Measurements from ENCODE around the gene FAM90A1.
"Not testable (repeated sequence)": the region's sequence is repeated elsewhere in the genome, so short reads cannot be mapped to it uniquely, and the experiment has no call there.

Gene FAM90A1

DNA sequence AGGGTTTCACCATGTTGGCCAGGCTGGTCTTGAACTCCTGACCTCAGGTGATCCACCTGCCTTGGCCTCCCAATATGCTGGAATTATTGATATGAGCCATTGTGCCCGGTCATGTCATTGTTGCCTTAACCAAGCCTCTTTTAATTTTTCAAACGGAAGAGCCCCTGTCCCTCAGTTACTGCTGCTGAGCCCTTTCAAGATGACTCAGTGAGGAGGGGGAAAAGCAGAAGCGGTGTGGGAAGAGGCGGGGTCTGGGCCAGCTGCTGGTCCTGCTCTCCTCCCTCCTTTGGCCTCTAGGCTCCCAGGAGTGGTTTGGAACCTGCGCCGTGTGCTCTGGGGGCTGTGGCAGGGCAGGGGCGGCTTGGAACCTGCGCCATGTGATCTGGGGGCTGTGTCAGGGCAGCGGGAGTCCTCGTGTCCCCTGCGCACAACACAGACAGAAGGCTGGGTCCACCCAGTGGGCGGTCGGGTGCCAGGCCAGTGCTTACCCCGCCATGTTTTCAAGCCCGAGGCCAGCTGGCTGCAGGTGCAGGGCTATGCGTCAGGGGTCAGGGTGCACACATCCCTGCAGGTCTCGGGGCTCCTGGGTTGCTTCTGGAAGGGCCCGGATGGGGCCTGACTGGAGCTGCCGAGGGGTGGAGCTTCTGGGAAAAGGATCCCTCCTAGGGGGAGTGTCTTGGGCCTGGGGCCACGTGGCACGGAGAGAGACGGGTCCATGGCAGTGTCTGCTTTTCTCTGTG is at the start of gene FAM90A1:
FAM90A1 (minus strand) TSS at position 627 of the 740 bp plus-strand sequence. CDS start 2,786 bp downstream, outside the sequence.
- DNase-seq = not testable (repeated sequence)

- not testable (repeated sequence) for DNase-seq
These were observed 49.0 kb upstream of the FAM90A1 start for GRCh38 chr12:8276397-8276796.

DNA sequence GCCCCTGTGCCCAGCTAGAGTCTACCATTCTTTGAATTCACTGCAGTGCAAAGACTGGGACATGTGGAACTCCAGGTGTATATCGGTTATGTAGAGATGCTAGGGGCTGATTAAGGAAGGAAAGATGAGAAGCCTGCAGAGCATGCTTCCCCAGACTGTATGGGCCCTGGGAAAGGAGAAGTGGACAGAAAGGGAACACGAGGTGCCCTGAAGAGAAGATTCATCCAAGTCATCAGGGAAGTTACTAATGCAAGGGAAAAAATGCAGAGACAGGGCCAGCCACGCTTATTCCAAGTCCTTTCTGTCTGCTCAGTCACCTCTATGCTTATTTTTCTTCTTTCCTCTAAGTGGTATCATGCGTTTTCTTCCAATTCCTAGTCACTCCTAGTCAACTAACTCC is 39.3 kb upstream of the FAM90A1 start:
- not testable (repeated sequence) for DNase-seq

DNA sequence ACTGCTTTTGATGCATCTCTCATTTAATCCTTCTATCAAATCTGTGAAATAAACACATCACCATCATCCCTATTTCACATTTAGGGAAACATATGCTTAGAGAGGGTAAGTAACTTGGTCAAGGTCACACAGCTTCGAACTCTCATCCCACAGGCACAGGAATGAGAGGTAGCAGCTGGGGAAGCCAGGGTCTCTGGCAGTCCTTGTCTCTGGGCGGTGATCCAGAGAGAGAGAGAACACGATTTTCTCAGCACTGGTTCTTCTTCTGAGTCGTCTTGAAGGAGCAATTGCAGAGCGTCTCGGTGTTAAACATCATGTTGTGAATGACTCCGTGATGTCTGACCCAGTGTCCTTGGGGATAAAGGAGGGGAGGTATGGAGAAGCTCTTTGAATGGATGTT is 36.8 kb upstream of the FAM90A1 start:
- not testable (repeated sequence) for DNase-seq

- DNase-seq = peak; percentile 52 to 56
These were observed 33.7 kb upstream of the FAM90A1 start for GRCh38 chr12:8261111-8261554.

GRCh38 chr12:8256356-8256755 is 28.9 kb upstream of the FAM90A1 start:
- not testable (repeated sequence) for DNase-seq

DNA sequence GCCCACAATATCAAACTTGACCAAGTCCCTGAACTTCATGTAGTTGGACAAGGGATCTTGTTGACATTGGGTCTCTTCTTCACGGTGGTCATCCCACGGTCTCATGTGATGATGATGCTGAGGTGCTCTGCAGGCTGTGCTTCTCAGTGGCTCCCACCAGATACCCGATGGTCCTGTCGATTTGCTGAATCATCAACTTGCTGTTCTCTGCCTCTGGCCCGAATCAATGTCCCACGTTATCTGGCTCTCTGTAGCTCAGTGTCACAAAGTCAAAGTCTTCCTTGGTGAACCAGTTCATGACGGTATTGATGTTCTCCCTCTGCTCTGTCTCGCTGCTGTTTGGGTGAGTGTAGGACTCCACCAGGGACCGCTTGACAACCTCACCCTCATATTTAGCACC is 27.3 kb upstream of the FAM90A1 start:
- DNase-seq = not testable (repeated sequence)

- not testable (repeated sequence) for DNase-seq
These were observed 24.8 kb upstream of the FAM90A1 start for GRCh38 chr12:8252056-8252818.

DNA sequence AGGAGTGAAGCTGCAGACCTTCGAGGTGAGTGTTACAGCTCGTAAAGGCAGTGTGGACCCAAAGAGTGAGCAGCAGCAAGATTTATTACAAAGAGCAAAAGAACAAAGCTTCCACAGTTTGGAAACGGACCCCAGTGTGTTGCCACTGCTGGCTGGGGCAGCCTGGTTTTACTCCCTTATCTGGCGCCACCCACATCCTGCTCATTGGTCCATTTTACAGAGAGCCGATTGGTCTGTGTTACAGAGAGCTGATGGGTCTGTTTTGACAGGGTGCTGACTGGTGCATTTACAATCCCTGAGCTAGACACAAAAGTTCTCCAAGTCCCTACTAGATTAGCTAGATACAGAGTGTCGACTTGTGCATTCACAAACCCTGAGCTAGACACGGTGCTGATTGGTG is 24.2 kb upstream of the FAM90A1 start:
- not testable (repeated sequence) for DNase-seq

DNA sequence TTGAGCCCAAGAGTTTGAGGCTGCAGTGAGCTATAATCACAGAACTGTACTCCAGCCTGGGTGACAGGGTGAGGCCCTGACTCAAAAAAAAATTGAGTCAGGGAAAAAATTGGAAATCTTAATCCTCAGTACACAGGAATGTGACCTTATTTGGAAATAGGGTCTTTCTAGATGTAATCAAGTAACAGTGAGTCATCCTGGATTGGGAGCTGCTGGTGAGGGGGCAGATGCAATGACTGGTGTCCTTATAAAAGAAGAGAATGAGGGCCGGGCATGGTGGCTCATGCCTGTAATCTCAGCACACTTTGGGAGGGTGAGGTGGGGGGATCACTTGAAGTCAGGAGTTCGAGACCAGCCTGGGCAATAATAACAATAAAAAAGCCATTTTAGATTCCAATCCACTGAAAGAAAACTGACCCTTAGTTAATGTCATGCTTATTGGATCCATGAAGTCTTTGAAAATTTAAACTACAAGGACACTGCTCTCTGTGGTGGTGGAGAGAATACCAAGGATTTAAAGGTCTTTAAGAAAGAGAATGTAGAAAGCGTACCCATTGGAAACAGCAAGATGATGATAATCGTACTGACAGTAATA is 19.6 kb upstream of the FAM90A1 start:
- DNase-seq = not testable (repeated sequence)

GRCh38 chr12:8243682-8244161 is 16.3 kb upstream of the FAM90A1 start:
- not testable (repeated sequence) for DNase-seq

DNA sequence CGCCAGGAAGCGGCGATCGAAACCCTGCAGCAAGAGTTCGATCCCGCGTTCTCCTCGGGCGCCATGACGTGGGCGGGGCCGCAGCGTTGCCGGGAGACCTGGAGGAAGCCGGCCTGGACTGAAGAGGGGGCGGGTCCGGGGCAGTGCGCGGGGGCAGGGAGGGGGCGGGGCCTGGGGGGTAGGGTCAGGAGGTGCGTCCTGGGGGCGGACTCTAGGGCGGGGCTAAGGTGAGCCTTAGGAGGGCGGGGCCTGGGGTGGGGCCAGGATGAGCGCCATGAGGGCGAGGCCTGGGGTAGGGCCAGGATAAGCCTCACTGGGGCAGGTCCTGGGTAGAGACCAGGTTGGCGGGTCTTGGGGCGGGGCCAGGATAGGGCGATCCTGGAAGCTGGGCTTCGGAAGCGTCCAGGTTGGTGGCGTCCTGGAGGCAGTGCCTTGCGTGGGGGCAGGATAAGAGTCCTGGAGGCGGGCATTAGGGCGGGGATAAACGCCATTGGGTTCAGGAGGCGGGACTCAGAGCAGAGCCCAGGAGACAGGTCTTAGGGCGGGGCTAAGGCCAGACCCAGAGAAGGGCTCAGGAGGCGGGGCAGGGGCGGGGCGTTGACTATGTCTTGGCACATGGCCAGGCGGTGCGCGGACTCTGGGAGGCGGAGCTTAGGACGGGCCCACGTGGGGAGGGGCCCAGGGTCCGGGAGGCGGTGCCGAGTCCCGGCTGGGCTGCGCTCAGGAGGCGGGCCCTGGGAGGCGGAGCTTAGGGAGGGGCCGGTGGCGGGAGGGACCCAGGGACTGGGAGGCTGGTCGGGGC is 15.7 kb upstream of the FAM90A1 start:
- DNase-seq = peak; percentile 91

DNA sequence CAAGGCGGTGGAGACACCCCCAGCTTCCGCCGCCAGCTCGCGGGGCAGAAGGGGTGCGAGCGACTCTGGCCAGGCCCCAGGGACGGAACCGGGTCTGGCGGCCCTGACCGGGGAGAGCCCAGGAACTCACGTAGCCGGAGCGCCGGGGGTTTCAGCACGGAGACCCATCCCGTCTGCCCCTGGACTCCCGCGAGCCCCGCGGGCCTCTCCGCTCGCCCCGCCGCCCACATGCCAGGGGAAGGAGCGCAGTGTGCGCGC is 15.1 kb upstream of the FAM90A1 start:
- not testable (repeated sequence) for DNase-seq

- DNase-seq = not testable (repeated sequence)
These were observed 14.7 kb upstream of the FAM90A1 start for GRCh38 chr12:8241917-8242621.

DNA sequence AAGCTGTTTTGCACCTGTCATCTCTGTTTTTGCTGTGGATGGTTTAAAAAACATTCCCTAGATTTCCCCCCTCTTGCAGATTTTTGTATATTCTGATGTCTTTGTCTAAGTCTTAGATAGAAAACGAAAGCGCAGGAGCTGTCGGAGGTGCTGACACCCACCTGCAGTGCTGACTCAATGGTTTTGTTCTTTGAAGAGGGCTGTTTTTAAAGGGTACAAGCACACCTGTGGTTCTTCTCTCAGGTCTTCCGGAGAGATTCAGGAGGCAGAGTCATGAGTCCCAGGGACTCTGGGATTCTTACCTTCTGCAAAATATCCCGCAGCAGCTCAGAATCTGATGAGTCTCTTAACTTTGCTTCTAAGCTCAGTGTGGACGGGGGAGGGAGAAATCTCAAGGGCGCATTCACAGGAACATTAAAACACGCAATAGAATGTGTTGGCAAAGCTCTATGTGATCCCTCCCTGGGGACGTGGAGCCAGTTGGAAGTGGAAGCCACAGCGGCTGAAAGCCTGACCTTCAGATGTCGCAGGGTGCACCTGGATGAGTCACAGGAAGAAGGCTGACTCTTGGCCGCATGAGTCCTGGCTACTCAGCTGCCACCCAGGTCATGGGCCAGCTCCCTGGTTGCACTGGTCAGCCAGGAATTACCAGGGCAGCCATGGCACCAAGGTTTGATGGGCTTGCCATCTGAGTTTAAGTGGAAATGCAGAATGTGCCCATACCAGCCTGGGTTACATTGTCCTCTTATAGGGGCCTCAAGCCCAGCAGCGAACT is 13.1 kb upstream of the FAM90A1 start:
- not testable (repeated sequence) for DNase-seq

DNA sequence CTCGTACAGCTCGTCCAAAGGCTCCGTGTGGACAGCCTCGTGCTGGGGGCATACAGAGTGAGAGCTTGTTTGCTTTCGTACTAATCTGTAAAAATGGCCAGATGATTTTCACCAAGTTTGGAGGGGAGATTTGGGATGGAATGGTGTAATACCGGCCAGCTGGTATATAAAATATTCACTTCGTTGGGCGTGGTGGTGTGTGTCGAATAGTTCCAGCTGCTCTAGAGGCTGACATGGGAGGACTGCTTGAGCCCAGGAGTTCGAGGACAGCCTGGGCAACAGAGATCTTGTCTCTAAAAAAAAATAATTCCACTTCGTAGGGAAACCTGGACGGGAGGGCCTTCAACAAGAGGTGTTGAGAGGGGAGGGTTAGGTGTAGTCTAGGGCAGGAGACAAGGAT is 9.6 kb upstream of the FAM90A1 start:
- not testable (repeated sequence) for DNase-seq

- DNase-seq = not testable (repeated sequence)
These were observed 8.1 kb upstream of the FAM90A1 start for GRCh38 chr12:8235316-8236157.

DNA sequence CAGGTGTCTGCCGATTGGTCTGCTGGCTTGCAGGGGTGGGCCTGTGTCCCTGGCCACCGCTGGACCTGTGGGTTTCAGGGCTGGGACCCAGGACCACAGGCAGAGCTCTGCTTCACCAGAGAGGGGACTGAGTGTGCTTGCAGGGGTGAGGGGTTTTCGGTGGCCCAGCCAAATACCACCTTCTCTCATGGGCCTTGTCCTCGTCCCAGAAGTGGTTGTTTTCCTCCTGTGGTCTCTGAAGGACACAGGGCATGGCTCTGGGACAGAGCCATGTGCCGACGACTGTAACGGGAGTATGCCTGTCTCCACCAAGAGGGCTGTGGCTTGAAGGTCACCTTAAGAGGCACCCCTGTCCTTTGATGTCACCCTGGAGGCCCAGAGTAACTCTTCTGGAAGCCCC is 7.3 kb upstream of the FAM90A1 start:
- not testable (repeated sequence) for DNase-seq

DNA sequence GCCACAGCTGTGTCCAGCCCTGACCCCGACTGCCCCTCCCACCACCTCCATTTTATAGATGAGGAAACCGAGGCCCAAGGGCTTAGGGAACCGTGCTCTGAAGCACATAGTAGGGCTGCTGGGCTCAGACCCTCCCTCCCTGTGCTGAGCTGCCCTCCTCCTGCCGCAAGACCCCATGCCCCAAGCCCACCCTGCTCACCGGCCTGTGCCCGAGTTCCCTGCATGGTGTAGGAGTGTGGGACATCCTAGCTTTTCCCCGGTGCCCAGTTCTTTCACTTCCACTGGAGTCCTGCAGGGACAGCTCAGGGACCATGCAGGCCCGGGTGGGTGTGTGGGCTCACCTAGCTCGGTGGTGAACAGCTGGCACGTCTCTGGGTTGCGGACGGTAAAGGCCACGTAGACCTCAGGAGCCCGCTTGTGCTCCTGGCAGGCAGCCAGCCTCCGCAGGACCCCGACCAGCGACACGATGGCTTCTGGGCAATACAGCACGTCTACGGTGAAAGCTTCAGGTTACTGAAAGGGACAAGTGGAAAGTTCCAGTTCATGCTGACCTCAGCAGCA is 6.6 kb upstream of the FAM90A1 start:
- not testable (repeated sequence) for DNase-seq

- not testable (repeated sequence) for DNase-seq
These were observed 6.0 kb upstream of the FAM90A1 start for GRCh38 chr12:8233300-8233855.
